Measurements from ENCODE around the gene KCTD16.

- TF ChIP-seq REST (IDR thresholded peaks at IDR 0.05; ENCODE audit: low read depth, low read length) (no peak), FOSL2 (IDR thresholded peaks at IDR 0.05; ENCODE audit: borderline replicate concordance, low read depth) (no peak), FOXM1 (IDR thresholded peaks at IDR 0.05; ENCODE audit: low read depth) (no peak), TCF12 (IDR thresholded peaks at IDR 0.05) (no peak)
Measured at GRCh38 chr5:144418719-144419118, 248.0 kb downstream of the KCTD16 start.

Measured in SK-N-SH (cell line).